OCI-LY1 (cell line): ENCODE data around the gene ACTL8.
"Not testable (repeated sequence)": the region's sequence is repeated elsewhere in the genome, so short reads cannot be mapped to it uniquely, and the experiment has no call there.

Experiments
- H2AFZ ChIP-seq: fragments of 200-600 bp; sonication (generic), shearing (Covaris generic); 2 replicates; pipeline ENCODE4 v1.6.0; 2014; ENCODE audit warnings: antibody characterized with exemption, mild to moderate bottlenecking, low read length
- H3F3A ChIP-seq: fragments of 200-600 bp; sonication (generic), shearing (Covaris generic); 2 replicates; pipeline ENCODE4 v1.6.0; 2014; ENCODE audit warnings: mild to moderate bottlenecking, antibody characterized with exemption, low read length, moderate library complexity; ENCODE audit not compliant: insufficient read depth
- H3K27ac ChIP-seq: fragments of 200-600 bp; sonication (generic); 2 replicates; pipeline ENCODE4 v1.5.1; 2014; ENCODE audit warnings: low read length, mixed run types, mild to moderate bottlenecking, low read depth; ENCODE audit not compliant: poor library complexity, severe bottlenecking
- H3K27me3 ChIP-seq: fragments of 200-600 bp; sonication (generic); 2 replicates; pipeline ENCODE4 v1.6.0; 2014; ENCODE audit warnings: antibody characterized with exemption, mild to moderate bottlenecking, low read length, moderate library complexity; ENCODE audit not compliant: insufficient read depth
- H3K36me3 ChIP-seq: fragments of 200-600 bp; sonication (generic); 2 replicates; pipeline ENCODE4 v1.6.1; 2014; ENCODE audit warnings: mild to moderate bottlenecking, antibody characterized with exemption, low read length, moderate library complexity, mixed read lengths; ENCODE audit not compliant: insufficient read depth
- H3K4me1 ChIP-seq: fragments of 200-600 bp; sonication (generic); 2 replicates; pipeline ENCODE4 v1.5.1; 2014; ENCODE audit warnings: mild to moderate bottlenecking, low read length, moderate library complexity; ENCODE audit not compliant: insufficient read depth, severe bottlenecking
- H3K4me2 ChIP-seq: fragments of 200-600 bp; sonication (generic), shearing (Covaris generic); 2 replicates; pipeline ENCODE4 v1.6.1; 2014; ENCODE audit warnings: low read length
- H3K4me3 ChIP-seq: fragments of 200-600 bp; sonication (generic); 2 replicates; pipeline ENCODE4 v1.5.1; 2014; ENCODE audit warnings: low read length, low read depth, mild to moderate bottlenecking, mixed read lengths; ENCODE audit not compliant: poor library complexity, severe bottlenecking
- H3K79me2 ChIP-seq: fragments of 200-600 bp; shearing (Covaris generic); 2 replicates; pipeline ENCODE4 v1.6.1; 2016; ENCODE audit warnings: mixed run types, low read length, mixed read lengths; ENCODE audit not compliant: insufficient read depth
- H3K9ac ChIP-seq: fragments of 200-600 bp; sonication (generic), shearing (Covaris generic); 2 replicates; pipeline ENCODE4 v1.6.1; 2014; ENCODE audit warnings: mild to moderate bottlenecking, low read length, mixed read lengths
- H3K9me2 ChIP-seq: fragments of 200-600 bp; sonication (generic), shearing (Covaris generic); 2 replicates; pipeline ENCODE4 v1.6.1; 2014; ENCODE audit warnings: low read depth, mild to moderate bottlenecking, low read length, mixed read lengths
- H3K9me3 ChIP-seq: fragments of 200-600 bp; shearing (Covaris generic); 2 replicates; pipeline ENCODE4 v1.6.1; 2014; ENCODE audit warnings: low read length, mixed read lengths
- H4K20me1 ChIP-seq: fragments of 200-600 bp; sonication (generic), shearing (Covaris generic); 2 replicates; pipeline ENCODE4 v1.6.0; 2016; ENCODE audit warnings: mild to moderate bottlenecking, low read length; ENCODE audit not compliant: insufficient read depth
- CTCF ChIP-seq: fragments of 200-600 bp; sonication (generic), shearing (Covaris generic); IDR thresholded peaks from 2 replicates; pipeline ENCODE4 v1.5.1; 2017; ENCODE audit warnings: mild to moderate bottlenecking, antibody characterized with exemption, low read length, moderate library complexity, mixed read lengths
- EZH2 ChIP-seq: fragments of 200-600 bp; sonication (generic), shearing (Covaris generic); IDR thresholded peaks from 2 replicates; pipeline ENCODE4 v1.8.0; 2017; ENCODE audit warnings: borderline replicate concordance, mixed run types, mild to moderate bottlenecking, antibody characterized with exemption, low read length, moderate library complexity, mixed read lengths

ACTL8 gene

GRCh38 chr1:17745479-17745955 is 9.6 kb upstream of the ACTL8 start:
- H3K4me2 ChIP-seq: no peak overlapping the region
- no peaks in the 10 kb centered on the region for H3K27me3 ChIP-seq
- H2AFZ ChIP-seq: no peak overlapping the region
- no peaks in the 10 kb centered on the region for H3K9me3 ChIP-seq
- no peak overlapping the region for H3K9ac ChIP-seq
- no peaks in the 10 kb centered on the region for H3K4me1 ChIP-seq
- no peak overlapping the region for H3K27ac ChIP-seq
- no peaks in the 10 kb centered on the region for H4K20me1 ChIP-seq
- H3F3A ChIP-seq: no peaks in the 10 kb centered on the region
- no peak overlapping the region for H3K4me3 ChIP-seq
- H3K36me3 ChIP-seq: no peaks in the 10 kb centered on the region
- no peaks in the 10 kb centered on the region for H3K9me2 ChIP-seq
- no peaks in the 10 kb centered on the region for H3K79me2 ChIP-seq
- TF ChIP-seq CTCF: no peak
- TF ChIP-seq EZH2: no peak

- not testable (repeated sequence) for H4K20me1 ChIP-seq, H3F3A ChIP-seq, H3K27ac ChIP-seq, H3K9me3 ChIP-seq, H3K9ac ChIP-seq, H3K4me3 ChIP-seq, H3K4me1 ChIP-seq, H3K27me3 ChIP-seq, H3K4me2 ChIP-seq, H3K36me3 ChIP-seq, H3K9me2 ChIP-seq, H2AFZ ChIP-seq, H3K79me2 ChIP-seq
These were observed 8.9 kb upstream of the ACTL8 start for GRCh38 chr1:17746281-17746680.

GRCh38 chr1:17746920-17747319 is 8.2 kb upstream of the ACTL8 start:
- Histone ChIP-seq H3K27me3 (no peaks in the 10 kb centered on the region), H2AFZ (no peak overlapping the region), H3K9ac (no peak overlapping the region), H3K4me1 (no peaks in the 10 kb centered on the region), H3K9me3 (no peaks in the 10 kb centered on the region), H3K27ac (no peak overlapping the region), H3F3A (no peaks in the 10 kb centered on the region), H3K4me2 (no peak overlapping the region), H3K4me3 (no peak overlapping the region), H3K79me2 (no peaks in the 10 kb centered on the region), H3K9me2 (no peaks in the 10 kb centered on the region), H4K20me1 (no peaks in the 10 kb centered on the region), H3K36me3 (no peaks in the 10 kb centered on the region)
- TF ChIP-seq CTCF (no peak), EZH2 (no peak)

- no peak overlapping the region for H2AFZ ChIP-seq
- no peak overlapping the region for H3K4me3 ChIP-seq
- H3K27ac ChIP-seq: no peak overlapping the region
- H3K4me2 ChIP-seq: no peak overlapping the region
- H3K9ac ChIP-seq: no peak overlapping the region
- H3K9me3 ChIP-seq: peaks cover 9% of the 10 kb centered on the region; the same call in 1 of the 2 replicates
- H3K79me2 ChIP-seq: no peaks in the 10 kb centered on the region
- no peaks in the 10 kb centered on the region for H3K4me1 ChIP-seq
- TF ChIP-seq EZH2 (no peak), CTCF (no peak)
- no peaks in the 10 kb centered on the region for H3K9me2 ChIP-seq
- no peaks in the 10 kb centered on the region for H3F3A ChIP-seq
- H3K36me3 ChIP-seq: no peaks in the 10 kb centered on the region
- H4K20me1 ChIP-seq: no peaks in the 10 kb centered on the region
- no peaks in the 10 kb centered on the region for H3K27me3 ChIP-seq
These were observed 4.8 kb upstream of the ACTL8 start for GRCh38 chr1:17750333-17750732.
